ENCODE results near the gene ALPG.

DNA sequence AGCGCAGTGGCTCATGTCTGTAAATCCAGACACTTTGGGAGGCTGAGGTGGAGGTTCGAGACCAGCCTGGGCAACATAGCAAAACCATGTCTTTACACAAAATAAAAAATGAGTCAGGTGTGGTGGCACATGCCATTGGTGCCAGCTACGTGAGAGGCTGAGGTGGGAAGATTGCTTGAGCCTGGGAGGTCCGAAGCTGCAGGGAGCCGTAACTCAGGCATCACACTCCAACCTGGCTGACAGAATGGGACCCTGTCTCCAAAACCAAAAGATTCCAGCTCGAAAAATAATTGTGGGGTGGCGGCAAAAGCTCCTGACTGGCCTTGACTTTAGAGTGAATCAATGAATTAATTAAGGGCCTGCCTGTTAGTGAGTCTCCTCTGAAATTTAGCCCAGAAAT is 29.3 kb upstream of the ALPG start:
- TF ChIP-seq CTCF (conservative IDR thresholded peaks at IDR 0.05; ENCODE audit: low read depth, low read length): no peak
- TF ChIP-seq EZH2 (IDR thresholded peaks at IDR 0.05; ENCODE audit: borderline replicate concordance, low read depth, low read length, poor library complexity, severe bottlenecking): no peak
